Activated CD8-positive, alpha-beta memory T cell treated with anti-CD3 and anti-CD28 coated beads, Interleukin-2, amount 50 U/mL, for 1 hour (primary cell): Measurements from ENCODE around the gene PRRC2B.
"Not testable (repeated sequence)": the region's sequence is repeated elsewhere in the genome, so short reads cannot be mapped to it uniquely, and the experiment has no call there.

Experiments used
- DNase-seq: peaks from one replicate; pipeline ENCODE4 v3.0.0-alpha.2; 2020; ENCODE audit errors: extremely low read depth

PRRC2B gene

GRCh38 chr9:131470581-131470991 lies 76.7 kb downstream of the PRRC2B start:
- no peak for DNase-seq

- DNase-seq: not testable (repeated sequence)
These were observed 78.2 kb downstream of the PRRC2B start for GRCh38 chr9:131472085-131472484.

- no peak for DNase-seq
These were observed 79.5 kb downstream of the PRRC2B start for GRCh38 chr9:131473198-131473885.

- DNase-seq: no peak
These were observed 80.0 kb downstream of the PRRC2B start for GRCh38 chr9:131473891-131474290.

- DNase-seq: no peak
These were observed 80.8 kb downstream of the PRRC2B start for GRCh38 chr9:131474711-131475110.

GRCh38 chr9:131475111-131475955 lies 81.4 kb downstream of the PRRC2B start:
- DNase-seq: no peak

- DNase-seq: no peak
These were observed 82.3 kb downstream of the PRRC2B start for GRCh38 chr9:131475956-131476776.

- DNase-seq: no peak
These were observed 83.0 kb downstream of the PRRC2B start for GRCh38 chr9:131476777-131477345.

GRCh38 chr9:131477367-131477766 lies 83.5 kb downstream of the PRRC2B start:
- no peak for DNase-seq

- no peak for DNase-seq
These were observed 84.0 kb downstream of the PRRC2B start for GRCh38 chr9:131477816-131478419.

GRCh38 chr9:131478421-131478868 lies 84.6 kb downstream of the PRRC2B start:
- DNase-seq: peak; percentile 32

GRCh38 chr9:131478911-131479310 lies 85.0 kb downstream of the PRRC2B start:
- DNase-seq: no peak

GRCh38 chr9:131480258-131480657 lies 86.4 kb downstream of the PRRC2B start:
- DNase-seq: no peak

- DNase-seq: no peak
These were observed 87.8 kb downstream of the PRRC2B start for GRCh38 chr9:131481441-131482342.

GRCh38 chr9:131482343-131483006 lies 88.6 kb downstream of the PRRC2B start:
- DNase-seq: no peak

- no peak for DNase-seq
These were observed 89.6 kb downstream of the PRRC2B start for GRCh38 chr9:131483319-131484050.

- no peak for DNase-seq
These were observed 90.2 kb downstream of the PRRC2B start for GRCh38 chr9:131484051-131484445.

- DNase-seq: no peak
These were observed 90.8 kb downstream of the PRRC2B start for GRCh38 chr9:131484560-131485185.

- DNase-seq: no peak
These were observed 91.3 kb downstream of the PRRC2B start for GRCh38 chr9:131485206-131485605.
